Right renal cortex interstitium (tissue), 3 donors: ENCODE measurements around the gene FCRL5. TPM values are rescaled to one million over a fixed set of nuclear protein-coding genes. Genes with fewer than 3 reads are reported as not detected.

Source experiments
- DNase-seq, 3 donors: peaks; one replicate each; pipeline ENCODE4 v3.0.0-alpha.2; 2013; ENCODE audit warnings: low read depth in 3 of 3, low spot score in 2 of 3
- polyA plus RNA-seq, 3 donors: library from polyadenylated mRNA; unstranded; fragments of 120-200 nt; gene quantifications; one replicate each; pipeline ENCODE4 v1.2.1, GENCODE V29; 2013; ENCODE audit not compliant: insufficient read length in 3 of 3

FCRL5 gene
- polyA plus RNA-seq, 3 donors: 0.04 to 0.10 (median 0.04) TPM

DNA sequence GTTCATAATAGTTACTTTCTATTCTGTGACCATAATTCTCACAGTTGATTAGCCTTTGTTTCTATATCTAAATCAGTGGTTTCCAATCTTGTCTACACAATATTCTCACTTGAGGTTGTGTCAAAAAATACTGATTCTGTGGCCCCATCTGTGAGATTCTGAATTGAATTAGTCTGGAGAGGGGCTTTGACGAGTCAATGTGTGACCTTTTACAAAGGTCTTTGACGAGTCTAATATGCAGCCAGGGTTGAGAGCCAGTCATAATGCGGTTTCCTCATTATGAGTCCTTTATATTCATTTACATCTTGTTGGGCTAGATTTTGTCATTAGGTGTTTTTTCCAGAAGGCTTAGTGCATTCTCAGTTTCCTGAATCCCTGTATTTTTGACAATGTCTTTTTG is 19.7 kb downstream of the FCRL5 start:
- DNase-seq: no peak

DNA sequence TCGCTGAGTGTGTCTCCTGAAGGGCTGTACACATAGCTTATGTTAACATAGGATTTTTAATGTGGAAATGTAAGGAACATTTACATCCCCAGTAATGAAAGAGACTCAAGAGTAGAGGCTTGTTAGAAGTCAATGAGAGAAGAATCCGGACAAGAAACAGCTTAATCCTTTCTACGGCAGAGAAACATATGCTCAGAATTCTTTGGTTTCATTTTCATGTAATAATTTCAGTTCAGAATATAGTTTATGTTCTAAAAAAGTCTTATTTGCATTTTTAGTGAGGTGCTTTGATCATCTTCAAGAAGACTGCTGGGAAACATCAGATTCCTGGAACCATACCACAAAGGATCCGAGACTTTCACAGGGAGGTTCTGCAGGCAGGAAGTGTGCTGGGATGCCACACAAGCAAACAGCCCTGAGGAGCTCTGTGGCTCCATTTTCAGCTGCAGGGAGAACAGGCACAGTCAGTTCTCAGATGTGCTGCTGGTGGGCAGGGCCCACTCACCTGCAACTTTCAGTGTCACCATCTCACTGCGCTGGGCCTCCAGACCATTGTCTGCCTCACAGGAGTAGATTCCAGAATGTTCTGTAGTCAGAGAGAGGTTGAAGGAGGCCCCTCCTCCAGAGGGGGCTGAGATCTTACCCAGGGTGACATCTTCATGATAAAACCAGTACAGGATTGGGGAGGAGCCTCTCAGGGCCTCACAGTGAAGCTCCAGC is 28.4 kb downstream of the FCRL5 start:
- DNase-seq: no peak

DNA sequence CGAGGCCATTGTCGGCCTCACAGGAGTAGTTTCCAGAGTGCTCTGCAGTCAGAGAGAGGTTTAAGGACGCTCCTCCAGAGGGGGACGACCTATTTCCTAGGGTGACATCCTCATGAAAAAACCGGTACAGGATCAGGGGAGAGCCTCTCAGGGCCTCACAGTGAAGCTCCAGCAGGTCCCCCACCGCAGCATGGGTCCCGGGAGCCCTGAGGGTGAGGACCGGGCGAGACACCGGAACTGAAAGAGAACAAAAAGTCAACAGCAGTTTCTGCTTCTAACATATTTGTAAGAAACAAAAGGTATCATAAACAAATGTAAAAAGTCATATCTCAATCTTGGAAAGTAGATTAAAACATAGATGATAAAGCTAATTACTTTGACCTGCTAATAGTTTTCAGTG is 31.3 kb downstream of the FCRL5 start:
- no peak for DNase-seq

DNA sequence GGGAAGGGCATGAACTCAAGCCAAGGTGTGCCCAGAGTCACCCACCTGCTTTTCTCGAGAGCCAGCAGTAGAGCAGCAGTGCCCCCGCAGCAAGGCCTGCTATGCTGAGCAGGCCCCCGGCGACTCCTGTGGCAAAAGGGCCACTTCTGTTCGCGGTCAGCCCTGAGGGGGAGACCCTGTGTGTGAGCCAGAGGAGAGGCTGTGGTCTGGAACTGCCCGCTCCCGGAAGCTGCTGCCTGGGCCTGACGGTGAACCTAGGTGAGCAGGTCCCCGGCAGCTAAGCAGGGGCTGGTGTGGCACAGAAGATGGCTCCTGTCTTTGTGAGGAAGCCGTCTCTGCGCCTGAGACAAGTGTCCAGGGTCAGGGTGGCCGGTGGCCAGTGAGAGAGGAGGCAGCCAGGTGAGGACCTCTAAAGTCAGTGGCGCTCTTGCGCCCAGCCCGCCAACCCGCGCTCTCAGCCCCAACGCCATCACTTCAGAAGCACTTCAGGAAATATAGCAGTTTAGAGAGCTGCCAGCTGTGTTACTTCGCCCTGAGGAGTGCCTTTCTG is 31.9 kb downstream of the FCRL5 start:
- DNase-seq: no peak

DNA sequence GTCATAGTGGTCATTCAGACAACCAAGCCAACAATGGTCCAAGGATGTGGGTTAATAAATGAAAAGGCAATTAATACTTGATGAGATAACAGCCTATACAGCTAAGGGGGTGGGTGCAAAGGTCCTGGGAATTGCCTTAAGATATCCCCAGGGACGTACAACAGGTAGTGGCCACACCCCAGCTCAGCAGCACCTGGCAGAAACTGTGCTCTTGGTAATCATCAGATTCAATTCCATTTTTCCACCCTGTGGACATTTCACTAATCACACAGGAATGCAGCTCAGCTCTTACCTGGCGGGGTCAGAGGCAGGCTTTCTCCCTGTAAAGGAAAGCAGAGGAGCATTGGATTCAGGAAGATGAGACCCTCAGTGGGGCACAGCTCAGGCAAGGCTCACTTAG is 32.9 kb downstream of the FCRL5 start:
- DNase-seq: no peak

DNA sequence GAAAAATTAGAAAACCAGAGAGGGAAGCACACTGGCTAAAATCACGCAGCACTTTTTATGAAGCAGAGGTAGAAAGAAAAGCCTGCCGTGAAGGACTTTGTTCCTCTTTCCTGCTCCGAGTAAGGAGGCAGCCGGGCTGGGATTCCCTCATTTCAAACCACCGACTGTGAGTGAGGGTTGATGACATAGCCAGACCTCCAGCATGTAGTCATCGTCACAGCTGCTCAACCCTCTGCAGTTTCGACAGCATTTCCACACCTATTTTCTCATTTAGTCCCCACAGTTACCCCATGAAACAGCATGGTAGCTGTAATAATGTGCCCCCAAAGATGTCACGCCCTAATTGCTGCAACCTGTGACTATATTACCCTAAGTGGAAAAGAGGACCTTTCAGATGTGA is 35.3 kb downstream of the FCRL5 start:
- DNase-seq: no peak

DNA sequence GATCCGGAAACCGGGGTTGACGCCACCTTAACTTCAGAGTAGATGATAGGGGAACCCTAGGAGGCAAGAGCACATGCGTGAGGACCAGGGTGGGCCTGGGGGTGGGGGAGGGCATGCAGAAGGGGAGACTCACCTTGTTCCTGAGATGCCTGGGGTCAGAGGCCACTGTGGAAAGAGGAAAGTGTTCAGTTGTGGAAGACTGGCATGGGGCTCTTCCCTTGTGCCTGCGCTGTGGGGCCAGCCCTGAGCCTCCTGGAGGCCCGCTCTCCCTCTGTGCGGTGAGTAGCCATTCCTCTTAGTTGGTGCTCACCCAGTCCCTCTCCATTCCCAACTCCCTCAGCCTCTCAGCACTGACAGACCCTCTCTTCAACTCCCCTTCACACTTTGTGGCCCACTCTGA is 36.6 kb downstream of the FCRL5 start:
- DNase-seq: no peak

DNA sequence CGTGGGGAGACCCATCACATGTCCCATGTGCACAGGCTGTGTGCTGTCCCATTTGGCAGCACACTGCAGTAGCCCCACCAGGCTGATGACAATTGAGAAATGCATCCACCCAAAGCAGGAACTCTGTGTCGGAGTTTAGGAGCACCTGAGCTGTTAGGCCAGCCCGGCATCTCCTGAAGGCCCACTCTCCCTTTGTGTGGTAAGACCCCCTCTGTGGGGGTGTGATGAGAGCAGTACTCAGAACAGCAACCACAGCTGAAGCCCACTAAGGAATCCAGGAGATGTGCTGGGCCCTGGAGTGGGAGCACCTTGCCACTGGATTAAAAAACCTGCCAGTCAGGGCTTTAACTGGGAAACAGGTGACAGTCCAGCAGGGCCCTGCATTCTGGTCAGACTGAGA is 37.2 kb downstream of the FCRL5 start:
- no peak for DNase-seq

DNA sequence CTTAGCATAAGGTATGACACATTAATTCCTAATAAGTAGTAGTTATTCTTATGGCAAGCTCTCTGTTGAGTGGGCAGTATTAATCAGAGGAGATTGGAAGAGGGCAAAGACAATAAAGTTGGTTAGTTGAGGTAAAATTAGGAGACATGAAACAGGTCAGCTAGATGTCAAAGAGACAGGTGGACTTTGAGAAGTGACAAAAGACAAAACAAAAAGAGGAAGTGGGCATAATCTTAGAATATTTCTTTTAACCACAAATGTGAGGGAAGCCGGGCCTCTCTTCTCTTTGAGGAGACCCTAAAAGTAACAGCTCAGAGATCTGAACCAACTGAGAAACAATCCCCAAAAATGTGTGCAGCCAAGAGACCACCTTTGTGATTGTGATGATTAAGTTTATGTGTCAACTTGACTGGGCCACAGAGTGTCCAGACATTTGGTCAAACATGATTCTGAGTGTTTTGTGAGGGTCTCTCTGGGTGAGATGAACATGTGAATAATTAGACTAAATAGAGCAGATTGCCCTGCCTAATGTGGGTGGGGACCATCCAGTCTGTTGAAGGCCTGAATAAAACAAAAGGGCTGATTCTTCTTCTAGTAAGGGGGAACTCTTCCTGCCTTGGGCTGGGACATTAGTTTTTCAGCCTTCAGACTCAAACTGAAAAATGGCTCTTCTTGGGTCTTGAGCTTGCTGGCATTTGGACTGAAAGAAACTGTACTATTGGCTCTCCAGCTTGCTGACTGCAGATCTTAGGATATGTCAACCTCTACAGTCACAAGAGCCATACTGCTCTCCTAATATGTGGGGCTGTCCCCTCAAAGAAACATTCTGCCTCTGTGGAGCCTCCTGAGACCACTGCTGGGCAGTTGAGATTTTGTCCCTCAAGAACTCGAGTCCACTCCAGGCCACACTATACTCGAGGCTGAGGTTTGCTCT is 40.0 kb downstream of the FCRL5 start:
- DNase-seq: no peak

DNA sequence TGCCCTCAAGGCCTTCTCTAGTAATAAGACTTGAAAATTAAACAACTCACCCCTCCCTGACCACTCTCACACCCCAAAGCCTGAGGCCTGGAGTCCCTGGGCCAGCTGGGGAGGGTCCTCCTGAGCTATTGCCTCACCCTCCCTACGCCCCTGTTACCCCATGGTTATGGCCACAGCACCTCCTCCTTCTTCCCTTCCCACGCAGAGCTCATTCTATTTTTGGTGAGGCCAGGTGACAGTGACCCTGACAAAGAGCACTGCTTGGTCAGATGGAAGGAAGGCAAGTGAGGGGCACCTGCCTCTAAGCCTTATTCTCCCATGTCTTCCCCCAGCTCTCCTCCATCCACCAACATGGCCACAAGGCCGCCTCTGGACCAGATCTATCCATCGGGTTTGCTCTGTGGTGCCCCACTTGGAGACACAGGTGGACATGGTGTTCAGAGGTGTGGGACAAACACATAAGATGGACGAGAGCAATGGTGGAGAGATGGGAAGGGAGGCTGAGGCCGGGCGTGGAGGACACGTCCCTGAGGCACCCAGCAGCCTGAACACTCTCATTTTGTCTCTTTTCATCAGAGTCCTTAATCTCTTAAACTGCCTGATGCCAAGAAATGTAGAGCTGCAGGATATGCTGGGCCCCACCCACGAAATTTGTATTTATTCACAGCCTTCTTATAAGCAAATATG is 42.6 kb downstream of the FCRL5 start:
- no peak for DNase-seq

DNA sequence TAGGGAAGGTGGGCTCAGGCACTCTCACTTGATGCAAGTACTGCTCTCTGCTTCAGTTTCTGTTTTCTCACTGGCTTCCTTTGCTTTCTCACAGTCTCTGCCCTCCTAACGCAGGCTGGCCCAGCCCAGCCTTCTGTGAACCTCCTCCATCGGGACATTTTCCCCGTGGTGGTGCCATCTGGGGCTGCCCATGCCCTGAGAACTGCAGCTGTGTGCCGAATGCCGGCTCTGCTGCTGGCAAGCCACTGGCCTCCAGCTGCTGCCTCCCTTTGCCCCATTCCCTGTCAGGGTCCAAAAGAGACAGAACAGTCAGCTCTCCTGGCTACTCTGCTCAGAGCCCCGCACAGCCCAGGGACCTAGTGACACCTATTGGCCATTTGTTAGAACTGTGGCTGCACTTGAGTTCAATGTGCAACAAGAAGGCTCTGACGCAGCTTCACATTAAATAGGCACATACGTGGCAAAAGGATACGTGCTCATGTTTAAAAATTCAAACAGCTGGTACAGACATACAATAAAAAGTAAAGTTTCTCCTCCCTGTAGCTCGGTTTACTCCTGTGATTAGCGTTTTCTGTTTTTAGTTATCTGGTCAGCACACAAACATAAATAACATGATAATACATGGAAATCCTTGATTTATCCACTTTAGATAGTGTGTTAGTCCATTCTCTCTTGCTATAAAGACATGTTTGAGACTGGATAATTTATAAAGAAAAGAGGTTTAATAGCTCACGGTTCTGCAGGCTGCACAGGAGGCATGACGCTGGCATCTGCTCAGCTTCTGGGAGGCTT is 46.6 kb downstream of the FCRL5 start:
- DNase-seq: no peak

DNA sequence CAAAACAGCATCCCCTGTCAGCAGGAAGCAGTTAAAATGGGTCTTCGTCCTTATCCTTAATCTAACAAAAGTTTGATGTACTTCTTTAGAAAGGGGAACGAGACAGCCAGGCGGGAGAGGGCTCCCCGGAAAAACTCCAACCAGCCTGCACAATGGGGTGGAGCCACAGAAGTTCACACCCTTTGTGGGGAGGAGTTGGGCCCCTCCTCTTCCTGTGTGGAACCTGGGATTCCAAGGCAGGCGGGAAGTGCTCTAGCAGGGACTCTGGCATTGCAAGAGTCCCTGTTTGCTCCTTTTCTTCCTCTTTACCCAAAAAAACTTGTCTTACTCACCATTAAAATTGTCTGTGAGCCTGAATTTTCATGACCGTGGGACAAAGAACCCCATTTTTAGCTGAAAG is 47.7 kb downstream of the FCRL5 start:
- no peak for DNase-seq

DNA sequence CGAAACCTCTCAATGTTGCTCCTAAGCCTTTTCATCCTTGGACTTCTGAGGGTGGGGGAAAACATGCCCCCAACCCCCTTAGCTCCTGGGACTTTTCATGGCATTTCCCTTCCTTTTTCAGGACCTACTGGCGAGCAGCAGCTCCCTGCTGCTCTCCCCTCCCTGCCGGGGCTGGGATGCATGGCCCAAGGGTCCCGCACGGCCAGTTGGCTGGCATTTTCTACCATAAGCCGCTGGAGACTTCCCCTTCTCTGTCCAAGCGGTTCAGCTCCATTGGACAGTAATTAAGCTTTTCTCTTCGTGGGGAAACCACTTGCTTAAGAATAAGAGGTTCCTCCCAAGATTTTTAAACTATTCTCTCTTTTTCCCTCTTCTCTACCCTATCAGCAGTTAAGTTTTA is 52.8 kb downstream of the FCRL5 start:
- no peak for DNase-seq

DNA sequence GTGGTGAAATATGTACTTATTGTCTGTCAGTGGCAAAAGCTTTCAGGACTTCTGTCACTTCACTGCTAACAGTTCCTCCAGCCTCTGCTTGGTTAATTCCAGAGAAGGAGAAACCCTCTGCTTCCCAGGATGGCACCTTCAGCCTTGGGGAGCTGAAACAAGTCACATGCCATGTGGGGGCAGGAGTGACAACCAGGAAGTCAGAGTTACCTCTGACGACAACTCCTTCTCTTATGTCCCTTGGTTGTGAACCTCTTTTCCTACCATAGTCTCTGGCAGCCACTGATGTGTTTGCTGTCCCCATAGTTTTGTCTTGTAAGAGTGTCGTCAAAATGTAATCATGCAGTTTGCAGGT is 53.6 kb downstream of the FCRL5 start:
- DNase-seq: no peak

DNA sequence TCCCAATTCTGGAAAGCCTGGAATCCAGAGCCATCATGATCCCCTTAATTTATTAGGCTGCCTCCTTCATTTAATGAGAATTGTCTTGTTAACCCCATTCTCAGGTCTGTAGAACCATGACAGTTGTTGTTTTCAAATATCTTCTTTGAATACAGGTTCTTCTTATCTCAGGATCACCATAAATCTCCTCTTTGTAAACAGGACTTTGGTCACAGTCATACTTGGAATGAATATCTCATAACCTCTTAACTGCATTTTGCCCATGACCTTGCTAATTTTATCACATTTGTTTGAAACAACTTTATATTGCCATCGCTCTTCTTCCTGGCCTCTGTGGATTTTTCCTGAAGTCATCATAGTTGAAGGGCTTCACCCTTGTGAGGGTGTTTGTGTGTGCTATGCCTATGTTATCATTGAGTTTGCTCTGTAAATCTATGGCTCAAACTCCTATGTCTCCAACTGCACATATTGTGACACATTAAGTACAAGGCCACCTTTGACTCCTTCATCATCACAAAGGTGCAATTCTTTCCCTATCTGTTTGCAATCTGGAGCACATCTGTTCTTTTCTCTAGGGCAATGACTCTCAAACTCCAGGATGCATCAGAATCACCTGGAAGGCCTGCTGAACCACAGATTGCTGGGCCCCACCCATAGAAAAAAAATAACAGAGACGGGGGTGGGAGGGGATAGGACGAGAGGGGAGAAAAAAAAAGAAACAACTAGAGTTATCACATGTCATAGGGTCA is 54.2 kb downstream of the FCRL5 start:
- no peak for DNase-seq

DNA sequence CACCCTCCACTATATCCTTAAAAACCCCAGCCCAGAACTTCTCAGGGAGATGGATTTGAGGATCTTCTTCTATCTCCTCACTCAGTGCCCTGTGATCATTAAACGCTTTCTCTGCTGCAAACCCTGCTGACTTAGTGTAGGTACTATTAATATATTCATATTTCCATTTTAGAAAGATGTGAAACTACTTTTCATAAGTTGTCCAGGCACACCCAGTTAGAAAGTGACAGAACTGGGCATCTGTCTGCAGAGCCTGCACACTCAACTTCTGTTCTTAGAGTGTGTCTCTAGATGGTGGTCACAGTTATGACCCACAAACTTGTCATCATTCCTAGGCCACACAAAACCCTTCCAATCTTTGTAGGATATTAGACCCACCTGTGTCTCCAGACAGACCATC is 55.0 kb downstream of the FCRL5 start:
- DNase-seq: no peak

DNA sequence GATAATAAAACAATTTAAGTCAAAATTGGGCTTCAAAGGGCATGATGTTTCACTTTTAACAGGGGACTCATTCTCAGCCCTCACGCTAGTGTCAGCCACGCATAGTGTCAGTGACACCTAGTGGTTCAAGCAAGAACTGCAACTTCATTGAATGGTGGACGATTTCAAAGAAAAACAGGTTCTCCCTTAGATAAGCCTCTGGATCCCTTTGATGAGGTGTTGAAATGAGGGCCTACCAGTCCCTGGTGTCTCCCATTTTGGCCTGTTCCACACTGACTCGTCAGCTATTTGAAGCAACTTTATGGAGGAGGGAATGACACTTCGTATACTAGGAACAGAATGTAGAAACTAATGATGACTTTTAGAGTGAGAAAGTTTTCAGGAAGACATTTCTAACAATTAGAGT is 56.2 kb downstream of the FCRL5 start:
- no peak for DNase-seq

DNA sequence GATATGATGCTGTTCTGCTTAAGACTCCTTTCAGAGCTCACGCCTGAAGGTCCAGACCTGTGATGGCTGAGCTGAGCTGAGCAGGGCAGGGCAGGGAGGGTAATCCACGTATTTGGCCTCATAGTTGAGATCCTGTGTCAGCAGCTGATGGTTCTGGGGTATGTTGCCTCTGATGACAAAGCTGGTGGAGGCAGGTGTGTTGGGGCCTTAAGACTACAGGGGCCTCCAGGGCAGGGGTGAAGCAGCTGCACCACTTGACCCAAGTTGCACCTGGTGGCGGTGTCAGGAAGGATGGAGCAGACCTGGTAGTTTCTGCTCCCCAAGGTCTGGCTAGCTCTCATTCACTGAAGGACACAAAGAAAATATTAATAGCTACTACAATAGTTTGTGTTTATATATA is 57.0 kb downstream of the FCRL5 start:
- no peak for DNase-seq

DNA sequence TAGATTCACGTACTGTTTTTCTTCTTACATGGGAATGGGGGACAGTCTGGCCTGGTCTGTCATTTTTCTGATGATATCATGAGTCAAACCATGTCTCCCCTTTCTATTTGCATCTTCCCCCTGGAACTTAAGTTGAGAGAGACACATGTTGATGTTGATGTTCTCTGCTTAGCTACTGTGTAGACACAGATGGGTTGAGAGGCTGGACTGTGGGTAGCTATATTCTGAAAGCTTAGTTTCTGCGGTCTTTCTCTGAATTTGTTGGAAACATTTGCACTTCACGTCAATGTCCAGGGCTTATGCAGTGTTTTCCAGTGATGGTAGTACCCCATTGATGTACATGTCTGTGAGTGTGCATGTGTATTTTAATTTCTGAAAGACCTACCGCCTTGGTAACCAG is 58.2 kb downstream of the FCRL5 start:
- no peak for DNase-seq
